Loucy (cell line): ENCODE data around the gene PRKAR1A.

ENCODE experiments used
- H2AFZ ChIP-seq: fragments of 200-600 bp; sonication (generic); 2 replicates; pipeline ENCODE4 v1.6.0; 2016; ENCODE audit warnings: antibody characterized with exemption, mild to moderate bottlenecking, low read length, moderate library complexity
- H3F3A ChIP-seq: fragments of 200-600 bp; 2 replicates; pipeline ENCODE4 v1.6.0; 2016; ENCODE audit warnings: antibody characterized with exemption, low read depth, mild to moderate bottlenecking
- H3K27me3 ChIP-seq: fragments of 200-600 bp; sonication (generic); 2 replicates; pipeline ENCODE4 v1.6.1; 2014; ENCODE audit warnings: low read length, mild to moderate bottlenecking; ENCODE audit not compliant: insufficient read depth, poor library complexity, severe bottlenecking
- H3K36me3 ChIP-seq: fragments of 200-600 bp; sonication (generic); 2 replicates; pipeline ENCODE4 v1.6.1; 2016; ENCODE audit warnings: low read length; ENCODE audit not compliant: insufficient read depth
- H3K4me1 ChIP-seq: fragments of 200-600 bp; sonication (generic); 2 replicates; pipeline ENCODE4 v1.5.1; 2014; ENCODE audit warnings: low read length, mild to moderate bottlenecking; ENCODE audit not compliant: insufficient read depth, poor library complexity, severe bottlenecking
- H3K4me2 ChIP-seq: fragments of 200-600 bp; sonication (generic); 2 replicates; pipeline ENCODE4 v1.6.0; 2014; ENCODE audit warnings: antibody characterized with exemption, low read length, low read depth, mild to moderate bottlenecking; ENCODE audit not compliant: poor library complexity, severe bottlenecking
- H3K4me3 ChIP-seq: fragments of 200-600 bp; sonication (generic); 2 replicates; pipeline ENCODE4 v1.5.1; 2014; ENCODE audit warnings: low read length, mild to moderate bottlenecking, mixed read lengths; ENCODE audit not compliant: poor library complexity, severe bottlenecking
- H3K79me2 ChIP-seq: fragments of 200-600 bp; sonication (generic); 2 replicates; pipeline ENCODE4 v1.6.1; 2014; ENCODE audit warnings: low read length; ENCODE audit not compliant: insufficient read depth
- H3K9ac ChIP-seq: fragments of 200-600 bp; sonication (generic); 2 replicates; pipeline ENCODE4 v1.6.0; 2014; ENCODE audit warnings: mild to moderate bottlenecking, low read depth, low read length, moderate library complexity; ENCODE audit not compliant: poor library complexity, severe bottlenecking
- H3K9me2 ChIP-seq: fragments of 200-600 bp; sonication (generic); replicated peaks from 2 replicates; pipeline ENCODE4 v1.6.1; 2016; ENCODE audit warnings: low read depth, low read length, mixed read lengths
- H3K9me3 ChIP-seq: fragments of 200-600 bp; sonication (generic); 2 replicates; pipeline ENCODE4 v1.6.1; 2014; ENCODE audit warnings: mild to moderate bottlenecking, antibody characterized with exemption, low read length, low read depth; ENCODE audit not compliant: insufficient read depth
- H4K20me1 ChIP-seq: fragments of 200-600 bp; sonication (generic); 2 replicates; pipeline ENCODE4 v1.6.0; 2014; ENCODE audit warnings: antibody characterized with exemption, low read length, mild to moderate bottlenecking; ENCODE audit not compliant: insufficient read depth, poor library complexity, severe bottlenecking
- EZH2phosphoT487 ChIP-seq: fragments of 200-600 bp; IDR thresholded peaks from 2 replicates; pipeline ENCODE4 v1.6.1; 2018; ENCODE audit warnings: antibody characterized with exemption, mild to moderate bottlenecking, moderate library complexity, borderline replicate concordance
- TF ChIP-seq, protein P1 (sequence below): fragments of 200-600 bp; sonication (generic); conservative IDR thresholded peaks from 2 replicates; pipeline ENCODE4 v1.5.1; 2014; ENCODE audit warnings: mild to moderate bottlenecking, antibody characterized with exemption, low read length

PRKAR1A gene

DNA sequence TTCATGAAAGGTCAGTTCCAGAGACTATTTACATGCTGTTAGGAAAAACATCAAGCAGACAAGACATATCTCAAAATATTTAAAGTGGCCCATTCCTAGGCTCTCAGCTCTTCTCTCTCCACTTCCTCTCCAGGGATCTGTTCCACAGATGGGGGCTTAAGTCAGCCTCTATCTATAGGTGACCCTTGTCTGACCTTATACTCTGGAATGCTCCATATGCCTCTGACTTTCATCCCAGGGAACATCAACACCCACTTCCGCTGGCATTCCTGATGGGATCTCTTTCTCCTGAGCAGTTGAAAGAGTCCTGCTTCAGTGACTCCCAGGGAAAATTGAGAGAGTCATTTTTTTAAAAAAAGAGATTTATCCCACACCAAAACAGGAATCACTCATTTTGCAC lies 43.4 kb upstream of the PRKAR1A start:
- H3F3A ChIP-seq: no peaks in the 10 kb centered on the region
- no peaks in the 10 kb centered on the region for H4K20me1 ChIP-seq
- TF ChIP-seq, protein P1, sequence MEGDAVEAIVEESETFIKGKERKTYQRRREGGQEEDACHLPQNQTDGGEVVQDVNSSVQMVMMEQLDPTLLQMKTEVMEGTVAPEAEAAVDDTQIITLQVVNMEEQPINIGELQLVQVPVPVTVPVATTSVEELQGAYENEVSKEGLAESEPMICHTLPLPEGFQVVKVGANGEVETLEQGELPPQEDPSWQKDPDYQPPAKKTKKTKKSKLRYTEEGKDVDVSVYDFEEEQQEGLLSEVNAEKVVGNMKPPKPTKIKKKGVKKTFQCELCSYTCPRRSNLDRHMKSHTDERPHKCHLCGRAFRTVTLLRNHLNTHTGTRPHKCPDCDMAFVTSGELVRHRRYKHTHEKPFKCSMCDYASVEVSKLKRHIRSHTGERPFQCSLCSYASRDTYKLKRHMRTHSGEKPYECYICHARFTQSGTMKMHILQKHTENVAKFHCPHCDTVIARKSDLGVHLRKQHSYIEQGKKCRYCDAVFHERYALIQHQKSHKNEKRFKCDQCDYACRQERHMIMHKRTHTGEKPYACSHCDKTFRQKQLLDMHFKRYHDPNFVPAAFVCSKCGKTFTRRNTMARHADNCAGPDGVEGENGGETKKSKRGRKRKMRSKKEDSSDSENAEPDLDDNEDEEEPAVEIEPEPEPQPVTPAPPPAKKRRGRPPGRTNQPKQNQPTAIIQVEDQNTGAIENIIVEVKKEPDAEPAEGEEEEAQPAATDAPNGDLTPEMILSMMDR: no peak
- no peak overlapping the region for H2AFZ ChIP-seq
- no peaks in the 10 kb centered on the region for H3K9me3 ChIP-seq
- no peaks in the 10 kb centered on the region for H3K9me2 ChIP-seq
- H3K4me3 ChIP-seq: no peak overlapping the region
- no peaks in the 10 kb centered on the region for H3K27me3 ChIP-seq
- no peaks in the 10 kb centered on the region for H3K79me2 ChIP-seq
- no peak overlapping the region for H3K9ac ChIP-seq
- no peaks in the 10 kb centered on the region for H3K36me3 ChIP-seq
- no peaks in the 10 kb centered on the region for H3K4me1 ChIP-seq
- H3K4me2 ChIP-seq: no peak overlapping the region

DNA sequence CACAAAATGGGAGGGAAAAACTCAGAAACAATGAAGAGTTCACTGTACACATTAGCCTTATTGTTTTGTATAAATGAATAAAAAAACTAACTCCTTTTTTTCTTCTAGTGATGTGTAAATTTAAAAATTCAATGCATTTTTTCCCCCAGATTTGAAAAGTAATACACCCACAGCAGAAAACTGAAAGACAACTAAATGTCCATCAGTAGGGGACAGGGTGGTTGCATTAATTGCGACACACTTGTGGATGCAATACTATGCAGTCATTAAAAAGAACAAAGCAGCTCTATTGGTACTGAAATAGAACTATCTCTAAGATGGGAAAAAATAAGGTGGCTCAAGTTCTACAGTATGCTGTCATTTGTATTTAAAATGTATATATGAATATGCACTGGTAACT lies 41.3 kb upstream of the PRKAR1A start:
- no peaks in the 10 kb centered on the region for H3K36me3 ChIP-seq
- H3F3A ChIP-seq: no peaks in the 10 kb centered on the region
- TF ChIP-seq, protein P1: no peak
- TF ChIP-seq EZH2phosphoT487: no peak
- no peak overlapping the region for H3K9ac ChIP-seq
- no peaks in the 10 kb centered on the region for H3K27me3 ChIP-seq
- H3K9me3 ChIP-seq: no peaks in the 10 kb centered on the region
- H4K20me1 ChIP-seq: no peaks in the 10 kb centered on the region
- H3K4me2 ChIP-seq: no peak overlapping the region
- H2AFZ ChIP-seq: no peak overlapping the region
- H3K79me2 ChIP-seq: no peaks in the 10 kb centered on the region
- no peak overlapping the region for H3K4me3 ChIP-seq
- H3K9me2 ChIP-seq: no peaks in the 10 kb centered on the region
- no peaks in the 10 kb centered on the region for H3K4me1 ChIP-seq

DNA sequence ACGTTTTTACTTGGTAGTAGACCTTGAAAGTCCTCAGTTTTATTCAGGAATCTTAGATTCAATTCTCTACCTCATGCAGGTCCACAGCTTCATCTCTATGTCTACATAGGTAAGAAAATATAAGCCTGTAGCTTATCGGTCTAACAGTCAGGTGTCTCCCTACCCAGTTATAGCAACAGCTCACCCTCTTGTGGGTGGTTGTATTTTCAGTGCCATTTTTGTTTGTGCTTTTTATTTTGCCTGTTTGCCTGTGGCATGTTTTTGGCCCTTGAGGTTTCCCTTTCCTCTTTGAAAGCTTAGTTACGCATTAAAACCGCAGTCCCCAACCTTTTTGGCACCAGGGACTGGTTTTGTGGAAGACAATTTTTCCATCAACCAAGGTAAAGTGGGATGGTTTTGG lies 31.3 kb upstream of the PRKAR1A start:
- no peaks in the 10 kb centered on the region for H3K9me2 ChIP-seq
- H4K20me1 ChIP-seq: no peaks in the 10 kb centered on the region
- no peaks in the 10 kb centered on the region for H3F3A ChIP-seq
- H3K27me3 ChIP-seq: no peaks in the 10 kb centered on the region
- no peaks in the 10 kb centered on the region for H3K79me2 ChIP-seq
- TF ChIP-seq, protein P1: no peak
- TF ChIP-seq EZH2phosphoT487: no peak
- H3K36me3 ChIP-seq: no peaks in the 10 kb centered on the region
- H3K9ac ChIP-seq: no peak overlapping the region
- H2AFZ ChIP-seq: no peak overlapping the region
- no peaks in the 10 kb centered on the region for H3K4me1 ChIP-seq
- H3K4me3 ChIP-seq: no peak overlapping the region
- H3K9me3 ChIP-seq: no peaks in the 10 kb centered on the region; the same call in 1 of the 2 replicates
- H3K4me2 ChIP-seq: no peak overlapping the region
